Neuronal stem cell (in vitro differentiated cells): Measurements from ENCODE around the gene ZNF385B.

Experiments used
- DNase-seq: peaks from one replicate; pipeline ENCODE4 v3.0.0-alpha.2; 2013; ENCODE audit warnings: low spot score
- H2AFZ ChIP-seq: one replicate; pipeline ENCODE4 v1.6.1; 2013; ENCODE audit warnings: mild to moderate bottlenecking, low read length, inconsistent platforms
- H2AK5ac ChIP-seq: 2 replicates; pipeline ENCODE4 v1.6.1; 2013; ENCODE audit warnings: low read depth, mild to moderate bottlenecking, inconsistent platforms, low read length, moderate library complexity, mixed read lengths
- H2BK120ac ChIP-seq: 2 replicates; pipeline ENCODE4 v1.6.1; 2013; ENCODE audit warnings: low read depth, mild to moderate bottlenecking, inconsistent platforms, low read length, moderate library complexity, mixed read lengths
- H2BK12ac ChIP-seq: one replicate; pipeline ENCODE4 v1.6.1; 2013; ENCODE audit warnings: low read length, inconsistent platforms
- H2BK15ac ChIP-seq: 2 replicates; pipeline ENCODE4 v1.6.1; 2013; ENCODE audit warnings: mild to moderate bottlenecking, low read length, inconsistent platforms, mixed read lengths
- H2BK5ac ChIP-seq: one replicate; pipeline ENCODE4 v1.6.1; 2013; ENCODE audit warnings: inconsistent platforms, mild to moderate bottlenecking, low read length, moderate library complexity
- H3K14ac ChIP-seq: one replicate; pipeline ENCODE4 v1.6.1; 2013; ENCODE audit warnings: low read length, inconsistent platforms
- H3K18ac ChIP-seq: 2 replicates; pipeline ENCODE4 v1.6.1; 2013; ENCODE audit warnings: low read length, inconsistent platforms
- H3K23ac ChIP-seq: 2 replicates; pipeline ENCODE4 v1.6.1; 2013; ENCODE audit warnings: low read depth, mild to moderate bottlenecking, mixed read lengths, low read length, inconsistent platforms; ENCODE audit not compliant: poor library complexity
- H3K27ac ChIP-seq: replicated peaks from 3 replicates; pipeline ENCODE4 v1.5.1; 2013; ENCODE audit warnings: low read length, inconsistent platforms
- H3K27me3 ChIP-seq, 3 experiments: 2 replicates each; pipeline ENCODE4 v1.6.1; 2013; ENCODE audit warnings: low read length in 3 of 3, mild to moderate bottlenecking in 2 of 3, inconsistent platforms in 1 of 3, low read depth in 1 of 3, mixed read lengths in 1 of 3, moderate library complexity in 1 of 3; ENCODE audit not compliant: control insufficient read depth in 3 of 3, insufficient read depth in 3 of 3
- H3K36me3 ChIP-seq, 2 donors: replicated peaks in 1 of 2; 2 replicates each; pipeline ENCODE4 v1.6.1; 2013; ENCODE audit warnings: low read length in 2 of 2; ENCODE audit not compliant: control insufficient read depth in 2 of 2, insufficient read depth in 2 of 2
- H3K4ac ChIP-seq: 2 replicates; pipeline ENCODE4 v1.6.1; 2013; ENCODE audit warnings: inconsistent platforms, mild to moderate bottlenecking, low read length, moderate library complexity
- H3K4me1 ChIP-seq, 2 donors: 1 replicate in 1 of 2; 2 replicates in 1 of 2; pipeline ENCODE4 v1.6.1; 2013; ENCODE audit warnings: low read length in 2 of 2, low read depth in 1 of 2; ENCODE audit not compliant: control insufficient read depth in 2 of 2, insufficient read depth in 1 of 2
- H3K4me2 ChIP-seq: one replicate; pipeline ENCODE4 v1.6.1; 2013; ENCODE audit warnings: mild to moderate bottlenecking, low read length, inconsistent platforms; ENCODE audit not compliant: insufficient read depth, poor library complexity, severe bottlenecking
- H3K4me3 ChIP-seq, 2 donors: 2 replicates each; pipeline ENCODE4 v1.5.1; 2013; ENCODE audit warnings: low read length in 2 of 2, mild to moderate bottlenecking in 2 of 2, inconsistent platforms in 1 of 2, moderate library complexity in 1 of 2
- H3K79me1 ChIP-seq: one replicate; pipeline ENCODE4 v1.6.1; 2013; ENCODE audit warnings: low read depth, mild to moderate bottlenecking, inconsistent platforms, low read length, moderate library complexity
- H3K9ac ChIP-seq: one replicate; pipeline ENCODE4 v1.6.1; 2013; ENCODE audit warnings: mild to moderate bottlenecking, low read depth, low read length, inconsistent platforms; ENCODE audit not compliant: poor library complexity
- H3K9me3 ChIP-seq, 2 donors: replicated peaks in 1 of 2; 2 replicates each; pipeline versions ENCODE3 to v1.6.1; 2013; ENCODE audit warnings: low read length in 2 of 2, mild to moderate bottlenecking in 2 of 2, inconsistent platforms in 1 of 2, low read depth in 1 of 2, mixed read lengths in 1 of 2, moderate library complexity in 1 of 2; ENCODE audit not compliant: control insufficient read depth in 2 of 2, insufficient read depth in 1 of 2
- H4K8ac ChIP-seq: one replicate; pipeline ENCODE4 v1.6.1; 2013; ENCODE audit warnings: low read depth, mild to moderate bottlenecking, inconsistent platforms, low read length, moderate library complexity
- H4K91ac ChIP-seq: one replicate; pipeline ENCODE4 v1.6.1; 2013; ENCODE audit warnings: low read length, low read depth, mild to moderate bottlenecking, inconsistent platforms; ENCODE audit not compliant: poor library complexity
- WGBS, 2 donors: extraction: QIAGEN DNeasy Blood & Tissue Kit; methylation state at CpG; one replicate each; pipeline ENCODE4 v1.1.7; 2013; ENCODE audit warnings: missing lambda C conversion rate in 2 of 2, mixed read lengths in 1 of 2; ENCODE audit not compliant: insufficient read length in 2 of 2, insufficient replicate concordance in 1 of 2; ENCODE audit errors: extremely low coverage in 2 of 2; 5-methylcytosine and 5-hydroxymethylcytosine counted together

Gene ZNF385B

DNA sequence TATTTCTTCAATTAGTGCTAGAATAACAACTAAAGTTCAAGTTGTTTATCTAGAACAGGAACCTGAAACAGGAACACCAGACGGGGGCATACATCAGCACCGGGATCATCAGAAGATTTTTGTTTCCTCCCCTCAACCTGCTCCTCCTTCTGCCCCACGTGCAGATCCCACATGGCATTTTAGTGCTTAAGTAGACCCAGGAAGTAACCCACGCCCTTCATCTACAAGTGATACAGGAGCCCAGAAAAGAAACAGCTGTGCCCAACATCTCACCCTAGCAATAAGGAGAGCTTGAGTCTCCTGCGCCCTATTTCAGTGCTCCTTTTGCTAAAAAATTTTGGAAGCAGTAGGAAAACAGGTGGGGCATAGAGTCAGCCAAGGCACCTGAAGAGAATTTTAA is 5.2 kb downstream of the ZNF385B start:
- Histone ChIP-seq H3K18ac (no peak overlapping the region), H2BK12ac (no peak overlapping the region), H3K27me3 (peaks cover 0 to 60% (median 0%) of the 10 kb centered on the region in 3 experiments), H2BK15ac (no peak overlapping the region), H4K8ac (no peak overlapping the region), H3K4me1 (peaks cover 2 to 6% of the 10 kb centered on the region in 2 donors), H3K14ac (no peak overlapping the region), H3K79me1 (peaks cover 2% of the 10 kb centered on the region), H2BK120ac (no peak overlapping the region), H2BK5ac (no peak overlapping the region), H3K4me3 (no peak overlapping the region), H3K4me2 (no peak overlapping the region), H4K91ac (no peak overlapping the region), H3K27ac (no peak overlapping the region), H2AK5ac (no peak overlapping the region), H3K4ac (no peak overlapping the region), H3K36me3 (no peaks in the 10 kb centered on the region), H3K23ac (no peak overlapping the region), H2AFZ (no peak overlapping the region), H3K9ac (no peak overlapping the region), H3K9me3 (no peaks in the 10 kb centered on the region)
- WGBS, 2 donors: no CpG with 5 or more reads among the region's 5 CpGs
- no peak for DNase-seq

DNA sequence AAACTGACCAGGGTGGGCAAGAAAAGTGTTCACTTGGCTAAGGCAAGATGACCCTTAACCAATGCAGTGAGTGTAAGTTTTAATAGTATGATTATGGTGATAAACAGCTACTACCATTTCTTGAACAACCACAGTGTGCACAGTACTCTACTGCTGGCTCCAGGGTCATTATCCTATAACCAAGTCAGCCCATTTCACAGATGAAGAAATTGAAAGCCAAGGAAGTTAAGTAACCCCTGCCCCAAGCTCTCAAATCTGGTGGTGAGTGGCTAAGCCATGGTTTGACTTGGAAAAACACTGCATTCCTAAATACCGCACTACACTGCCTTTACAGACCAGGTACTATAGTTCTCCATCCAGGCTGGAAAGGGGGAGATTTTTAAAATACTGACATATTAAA is 5.7 kb downstream of the ZNF385B start:
- WGBS, 2 donors: no CpG with 5 or more reads among the region's 1 CpG
- Histone ChIP-seq H3K4me1 (peaks cover 2 to 6% of the 10 kb centered on the region in 2 donors), H4K8ac (no peak overlapping the region), H2BK15ac (no peak overlapping the region), H3K4me3 (no peak overlapping the region), H3K36me3 (no peaks in the 10 kb centered on the region), H3K9me3 (no peaks in the 10 kb centered on the region), H3K27ac (no peak overlapping the region), H2BK120ac (no peak overlapping the region), H2BK5ac (no peak overlapping the region), H2AK5ac (no peak overlapping the region), H3K14ac (no peak overlapping the region), H3K18ac (no peak overlapping the region), H3K4me2 (no peak overlapping the region), H3K9ac (no peak overlapping the region), H4K91ac (no peak overlapping the region), H3K23ac (no peak overlapping the region), H3K4ac (no peak overlapping the region), H2BK12ac (no peak overlapping the region), H3K79me1 (peaks cover 3% of the 10 kb centered on the region), H2AFZ (no peak overlapping the region), H3K27me3 (peaks cover 0 to 57% (median 0%) of the 10 kb centered on the region in 3 experiments)
- DNase-seq: no peak

- Histone ChIP-seq H3K4me2 (no peak overlapping the region), H3K27ac (no peak overlapping the region), H2BK15ac (no peak overlapping the region), H4K8ac (no peak overlapping the region), H3K9me3 (no peaks in the 10 kb centered on the region), H2BK5ac (no peak overlapping the region), H3K36me3 (no peaks in the 10 kb centered on the region), H3K9ac (no peak overlapping the region), H3K4me3 (no peak overlapping the region), H3K4me1 (peaks cover 0 to 9% of the 10 kb centered on the region in 2 donors), H2AFZ (no peak overlapping the region), H3K18ac (no peak overlapping the region), H3K27me3 (peaks cover 0 to 49% (median 0%) of the 10 kb centered on the region in 3 experiments), H3K79me1 (peaks cover 3% of the 10 kb centered on the region), H3K23ac (no peak overlapping the region), H2AK5ac (no peak overlapping the region), H2BK120ac (no peak overlapping the region), H4K91ac (no peak overlapping the region), H3K14ac (no peak overlapping the region), H3K4ac (no peak overlapping the region), H2BK12ac (no peak overlapping the region)
- DNase-seq: no peak
- WGBS, 2 donors: no CpG with 5 or more reads among the region's 3 CpGs
Measured at GRCh38 chr2:179854891-179855290, 6.5 kb downstream of the ZNF385B start.

- peaks cover 4% of the 10 kb centered on the region for H3K79me1 ChIP-seq
- H3K27me3 ChIP-seq: peaks cover 0 to 37% (median 0%) of the 10 kb centered on the region in 3 experiments
- H4K91ac ChIP-seq: no peak overlapping the region
- no peak overlapping the region for H2BK12ac ChIP-seq
- H3K4me1 ChIP-seq: peaks cover 0 to 9% of the 10 kb centered on the region in 2 donors
- no peak overlapping the region for H3K27ac ChIP-seq
- no peak overlapping the region for H2AK5ac ChIP-seq
- no peak overlapping the region for H4K8ac ChIP-seq
- no peaks in the 10 kb centered on the region for H3K36me3 ChIP-seq
- no peak overlapping the region for H3K4me3 ChIP-seq
- no peak overlapping the region for H2BK5ac ChIP-seq
- H3K18ac ChIP-seq: no peak overlapping the region
- DNase-seq: no peak
- H3K14ac ChIP-seq: no peak overlapping the region
- no peak overlapping the region for H2BK120ac ChIP-seq
- H3K4ac ChIP-seq: no peak overlapping the region
- no peaks in the 10 kb centered on the region for H3K9me3 ChIP-seq
- H3K4me2 ChIP-seq: no peak overlapping the region
- H2BK15ac ChIP-seq: no peak overlapping the region
- no peak overlapping the region for H3K9ac ChIP-seq
- no peak overlapping the region for H3K23ac ChIP-seq
- no peak overlapping the region for H2AFZ ChIP-seq
Measured at GRCh38 chr2:179853108-179853507, 8.3 kb downstream of the ZNF385B start.
